PC-9 (cell line): ENCODE measurements around the gene ZNF80.

Source experiments
- CTCF ChIP-seq: fragments of 200-600 bp; sonication (generic); conservative IDR thresholded peaks from 2 replicates; pipeline ENCODE4 v1.6.1; 2017; ENCODE audit warnings: mixed run types, antibody characterized with exemption, mild to moderate bottlenecking, moderate library complexity
- EZH2 ChIP-seq: fragments of 200-600 bp; sonication (generic); IDR thresholded peaks from 2 replicates; pipeline ENCODE4 v1.8.0; 2017; ENCODE audit warnings: antibody characterized with exemption, low read depth

GRCh38 chr3:114259566-114259965 is 22.2 kb upstream of the ZNF80 start:
- TF ChIP-seq CTCF (no peak), EZH2 (no peak)
